ENCODE data around the gene GPATCH8. TPM values are rescaled to one million over a fixed set of nuclear protein-coding genes. Genes with fewer than 3 reads are reported as not detected.

Gene GPATCH8
- polyA plus RNA-seq, 1 of the 3 experiments (the other 2 are of a cell fraction), result 12.7 TPM

DNA sequence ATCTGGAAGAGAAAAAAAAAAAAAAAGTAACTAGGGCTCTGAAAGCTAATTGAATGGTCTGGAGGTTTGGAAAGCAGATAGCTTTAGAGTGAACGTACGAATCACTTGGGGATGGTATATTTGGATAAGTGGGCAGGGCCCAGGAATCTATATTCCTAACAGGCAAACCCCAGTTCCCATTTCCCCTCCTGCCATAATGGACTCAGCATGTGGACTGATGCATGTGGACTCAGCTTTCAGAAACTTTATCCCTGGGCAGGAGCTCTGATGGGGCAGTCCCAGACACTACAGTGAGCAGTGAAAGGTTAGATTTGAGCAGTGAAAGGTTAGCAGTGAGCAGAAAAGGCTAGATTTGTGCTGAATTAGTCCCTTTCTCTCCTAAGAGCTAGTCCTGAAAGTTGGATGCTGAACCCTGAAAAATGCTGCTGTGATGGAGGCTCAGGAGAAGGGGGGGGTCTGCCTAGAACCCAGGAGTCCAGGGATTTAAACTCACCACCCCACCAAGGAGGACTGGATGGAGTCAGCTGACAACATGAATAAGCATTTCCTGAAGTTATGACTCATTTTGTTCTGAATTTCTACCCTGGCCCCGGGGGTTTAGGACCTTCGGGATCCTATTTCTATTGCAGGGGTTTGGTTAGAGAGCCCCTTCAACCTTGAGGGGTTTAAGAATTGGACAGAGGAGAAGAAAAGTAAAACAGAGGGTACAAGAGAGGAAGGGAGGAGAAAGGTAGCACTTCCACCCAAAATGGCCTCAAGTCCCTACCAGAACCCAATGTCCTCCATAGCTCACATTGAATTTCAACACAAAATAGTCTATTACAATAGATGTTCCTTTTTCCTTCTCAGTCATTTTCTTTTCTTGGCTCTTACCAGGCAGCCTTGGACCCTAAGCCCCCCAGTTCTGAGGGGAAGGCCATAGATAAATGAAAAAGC lies 43.7 kb upstream of the GPATCH8 start (continued):
- TF ChIP-seq EZH2phosphoT487 (IDR thresholded peaks at IDR 0.05; ENCODE audit: borderline replicate concordance, low read depth) (no peak), TAF1 (IDR thresholded peaks at IDR 0.05; ENCODE audit: borderline replicate concordance, low read depth, low read length) (no peak), TCF12 (IDR thresholded peaks at IDR 0.05) (peak; percentile 46; the same call in 1 of the 2 replicates), NRF1 (IDR thresholded peaks at IDR 0.05; ENCODE audit: low read depth, low read length) (no peak), GATA2 (CRISPR knock-in tag; IDR thresholded peaks at IDR 0.05) (no peak), RFX5 (IDR thresholded peaks at IDR 0.05; ENCODE audit: low read length) (no peak), SIN3A (IDR thresholded peaks at IDR 0.05; ENCODE audit: borderline replicate concordance, low read depth, low read length) (no peak), ELF1 (IDR thresholded peaks at IDR 0.05) (no peak)
- TF ChIP-seq, protein P1, sequence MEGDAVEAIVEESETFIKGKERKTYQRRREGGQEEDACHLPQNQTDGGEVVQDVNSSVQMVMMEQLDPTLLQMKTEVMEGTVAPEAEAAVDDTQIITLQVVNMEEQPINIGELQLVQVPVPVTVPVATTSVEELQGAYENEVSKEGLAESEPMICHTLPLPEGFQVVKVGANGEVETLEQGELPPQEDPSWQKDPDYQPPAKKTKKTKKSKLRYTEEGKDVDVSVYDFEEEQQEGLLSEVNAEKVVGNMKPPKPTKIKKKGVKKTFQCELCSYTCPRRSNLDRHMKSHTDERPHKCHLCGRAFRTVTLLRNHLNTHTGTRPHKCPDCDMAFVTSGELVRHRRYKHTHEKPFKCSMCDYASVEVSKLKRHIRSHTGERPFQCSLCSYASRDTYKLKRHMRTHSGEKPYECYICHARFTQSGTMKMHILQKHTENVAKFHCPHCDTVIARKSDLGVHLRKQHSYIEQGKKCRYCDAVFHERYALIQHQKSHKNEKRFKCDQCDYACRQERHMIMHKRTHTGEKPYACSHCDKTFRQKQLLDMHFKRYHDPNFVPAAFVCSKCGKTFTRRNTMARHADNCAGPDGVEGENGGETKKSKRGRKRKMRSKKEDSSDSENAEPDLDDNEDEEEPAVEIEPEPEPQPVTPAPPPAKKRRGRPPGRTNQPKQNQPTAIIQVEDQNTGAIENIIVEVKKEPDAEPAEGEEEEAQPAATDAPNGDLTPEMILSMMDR (IDR thresholded peaks at IDR 0.05), result no peak
- TF ChIP-seq, protein P2, sequence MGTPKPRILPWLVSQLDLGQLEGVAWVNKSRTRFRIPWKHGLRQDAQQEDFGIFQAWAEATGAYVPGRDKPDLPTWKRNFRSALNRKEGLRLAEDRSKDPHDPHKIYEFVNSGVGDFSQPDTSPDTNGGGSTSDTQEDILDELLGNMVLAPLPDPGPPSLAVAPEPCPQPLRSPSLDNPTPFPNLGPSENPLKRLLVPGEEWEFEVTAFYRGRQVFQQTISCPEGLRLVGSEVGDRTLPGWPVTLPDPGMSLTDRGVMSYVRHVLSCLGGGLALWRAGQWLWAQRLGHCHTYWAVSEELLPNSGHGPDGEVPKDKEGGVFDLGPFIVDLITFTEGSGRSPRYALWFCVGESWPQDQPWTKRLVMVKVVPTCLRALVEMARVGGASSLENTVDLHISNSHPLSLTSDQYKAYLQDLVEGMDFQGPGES (IDR thresholded peaks at IDR 0.05; ENCODE audit: low read depth, low read length), result no peak

DNA sequence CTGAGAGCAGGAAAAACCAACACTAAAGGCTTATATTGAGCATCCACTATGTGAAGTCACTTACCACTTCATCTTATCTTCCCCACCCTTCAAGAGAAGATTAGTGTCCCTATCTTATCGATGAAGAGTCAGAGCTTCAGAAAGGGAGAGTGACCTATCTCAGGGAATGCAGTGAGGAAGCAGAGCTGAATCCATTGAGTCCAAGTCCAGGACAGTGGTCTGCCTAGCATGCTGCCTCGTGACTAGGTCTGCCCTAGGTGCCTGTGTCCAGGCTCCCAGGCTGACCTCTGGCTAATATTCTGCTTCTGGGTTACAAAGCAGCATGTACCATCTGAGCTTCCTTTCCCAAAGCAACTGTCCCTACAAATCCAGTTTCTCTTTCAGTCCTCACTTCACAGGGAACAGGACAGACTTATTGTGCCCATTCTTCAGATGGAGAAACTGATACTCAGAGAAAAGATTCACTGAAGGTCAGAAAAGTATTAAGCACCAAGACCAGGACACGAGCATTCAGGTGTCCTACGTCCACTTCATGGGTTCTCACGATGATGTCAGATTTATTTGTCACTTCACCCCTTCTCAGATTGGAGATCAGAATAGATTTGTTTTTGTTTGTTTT lies 40.8 kb upstream of the GPATCH8 start:
- H3K27ac ChIP-seq (ENCODE audit: low read depth in 2 of 2, low read length in 1 of 2), result peak overlapping the region; percentile 82 to 95; a peak in 3 of 4 replicates
- no peaks in the 10 kb centered on the region for H4K20me1 ChIP-seq (ENCODE audit: insufficient read depth)
- H3K9me2 ChIP-seq, result no peaks in the 10 kb centered on the region
- no peak for DNase-seq
- no peaks in the 10 kb centered on the region for H3K27me3 ChIP-seq (ENCODE audit: insufficient read depth)
- TF ChIP-seq PBX3 (IDR thresholded peaks at IDR 0.05) (no peak), GATA2 (CRISPR knock-in tag; IDR thresholded peaks at IDR 0.05) (no peak), SMC3 (IDR thresholded peaks at IDR 0.05; ENCODE audit: low read depth, low read length) (no peak), FOXM1 (IDR thresholded peaks at IDR 0.05; ENCODE audit: low read depth) (no peak), POLR2AphosphoS5 (IDR thresholded peaks at IDR 0.05; ENCODE audit: low read depth, low read length) (no peak), NFIC (IDR thresholded peaks at IDR 0.05; ENCODE audit: borderline replicate concordance) (no peak)
- H3K79me2 ChIP-seq (ENCODE audit: insufficient read depth), result no peaks in the 10 kb centered on the region
- peaks cover 3 to 63% of the 10 kb centered on the region in 2 experiments; a peak in 3 of 4 replicates for H3K4me1 ChIP-seq (ENCODE audit: control insufficient read depth in 1 of 2, insufficient read depth in 2 of 2, low read depth in 1 of 2, low read length in 1 of 2)
- H3F3A ChIP-seq (replicated peaks; ENCODE audit: insufficient read depth), result peaks cover 36% of the 10 kb centered on the region
- no peaks in the 10 kb centered on the region for H3K36me3 ChIP-seq (replicated peaks in 1 of 2; ENCODE audit: control insufficient read depth in 1 of 2, insufficient read depth in 2 of 2, low read length in 1 of 2)
- peak overlapping the region; percentile 75 for H3K4me2 ChIP-seq
- ChIA-PET POLR2A (interaction anchor here (1.0 kb wide), 1 partner anchor 14 kb away, joined by 4 read pairs; the partner anchor contains the start of gene FZD2), CTCF (interaction anchor here (0.6 to 4.3 kb wide), 3 partner anchors 11 to 93 kb away, joined by 3 to 43 read pairs (median 3); partner anchors contain the start of gene FZD2)
- peak overlapping the region; percentile 68; the same call in 1 of the 2 replicates for H3K9ac ChIP-seq
- H3K9me3 ChIP-seq, result no peaks in the 10 kb centered on the region
- H3K4me3 ChIP-seq (ENCODE audit: low read depth in 2 of 2, low read length in 1 of 2), result no peak overlapping the region
- no peak overlapping the region for H2AFZ ChIP-seq (ENCODE audit: low read depth)
- 77% methylated on average over 4 of the region's 5 CpGs for WGBS (ENCODE audit: low lambda C conversion rate)
